ENCODE data around the gene ZSWIM6.

GRCh38 chr5:61397238-61397637 lies 65.2 kb downstream of the ZSWIM6 start:
- TF ChIP-seq CTCF (IDR thresholded peaks at IDR 0.05) (no peak), GABPA (IDR thresholded peaks at IDR 0.05; ENCODE audit: low read depth) (no peak), POLR2AphosphoS5 (IDR thresholded peaks at IDR 0.05; ENCODE audit: low read depth, low read length) (no peak), EZH2phosphoT487 (IDR thresholded peaks at IDR 0.05; ENCODE audit: borderline replicate concordance, low read depth) (no peak), IRF3 (IDR thresholded peaks at IDR 0.05; ENCODE audit: low read depth, low read length) (no peak), ZBTB33 (IDR thresholded peaks at IDR 0.05; ENCODE audit: borderline replicate concordance, low read depth) (no peak), TEAD4 (IDR thresholded peaks at IDR 0.05; ENCODE audit: borderline replicate concordance, insufficient read depth) (no peak), RFX5 (IDR thresholded peaks at IDR 0.05; ENCODE audit: low read length) (no peak), MXI1 (IDR thresholded peaks at IDR 0.05; ENCODE audit: low read depth, low read length) (no peak), FOXM1 (IDR thresholded peaks at IDR 0.05; ENCODE audit: low read depth) (no peak), YY1 (IDR thresholded peaks at IDR 0.05; ENCODE audit: low read depth) (no peak), RAD21 (IDR thresholded peaks at IDR 0.05; ENCODE audit: low read length) (no peak), USF2 (IDR thresholded peaks at IDR 0.05; ENCODE audit: borderline replicate concordance, low read depth, low read length) (no peak)

Data from SK-N-SH (cell line).